ENCODE data around the gene IQCB1.

IQCB1 gene, protein sequence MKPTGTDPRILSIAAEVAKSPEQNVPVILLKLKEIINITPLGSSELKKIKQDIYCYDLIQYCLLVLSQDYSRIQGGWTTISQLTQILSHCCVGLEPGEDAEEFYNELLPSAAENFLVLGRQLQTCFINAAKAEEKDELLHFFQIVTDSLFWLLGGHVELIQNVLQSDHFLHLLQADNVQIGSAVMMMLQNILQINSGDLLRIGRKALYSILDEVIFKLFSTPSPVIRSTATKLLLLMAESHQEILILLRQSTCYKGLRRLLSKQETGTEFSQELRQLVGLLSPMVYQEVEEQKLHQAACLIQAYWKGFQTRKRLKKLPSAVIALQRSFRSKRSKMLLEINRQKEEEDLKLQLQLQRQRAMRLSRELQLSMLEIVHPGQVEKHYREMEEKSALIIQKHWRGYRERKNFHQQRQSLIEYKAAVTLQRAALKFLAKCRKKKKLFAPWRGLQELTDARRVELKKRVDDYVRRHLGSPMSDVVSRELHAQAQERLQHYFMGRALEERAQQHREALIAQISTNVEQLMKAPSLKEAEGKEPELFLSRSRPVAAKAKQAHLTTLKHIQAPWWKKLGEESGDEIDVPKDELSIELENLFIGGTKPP

GRCh38 chr3:121834671-121835464 lies at the start of gene IQCB1, which contains the start of gene EAF2:
Gene IQCB1 (minus strand): TSS chr3:121835060. CDS start chr3:121828960, 6,100 bp downstream.
Gene EAF2 (plus strand): TSS chr3:121835209. CDS start chr3:121835286, 77 bp downstream.
- H4K20me1 ChIP-seq (ENCODE audit: insufficient read depth, low read length): peaks cover under 1% of the 10 kb centered on the region; the same call in 1 of the 2 replicates
- TF ChIP-seq EZH2 (IDR thresholded peaks at IDR 0.05; ENCODE audit: borderline replicate concordance, low read depth, low read length, severe bottlenecking): no peak
- TF ChIP-seq, protein P1, sequence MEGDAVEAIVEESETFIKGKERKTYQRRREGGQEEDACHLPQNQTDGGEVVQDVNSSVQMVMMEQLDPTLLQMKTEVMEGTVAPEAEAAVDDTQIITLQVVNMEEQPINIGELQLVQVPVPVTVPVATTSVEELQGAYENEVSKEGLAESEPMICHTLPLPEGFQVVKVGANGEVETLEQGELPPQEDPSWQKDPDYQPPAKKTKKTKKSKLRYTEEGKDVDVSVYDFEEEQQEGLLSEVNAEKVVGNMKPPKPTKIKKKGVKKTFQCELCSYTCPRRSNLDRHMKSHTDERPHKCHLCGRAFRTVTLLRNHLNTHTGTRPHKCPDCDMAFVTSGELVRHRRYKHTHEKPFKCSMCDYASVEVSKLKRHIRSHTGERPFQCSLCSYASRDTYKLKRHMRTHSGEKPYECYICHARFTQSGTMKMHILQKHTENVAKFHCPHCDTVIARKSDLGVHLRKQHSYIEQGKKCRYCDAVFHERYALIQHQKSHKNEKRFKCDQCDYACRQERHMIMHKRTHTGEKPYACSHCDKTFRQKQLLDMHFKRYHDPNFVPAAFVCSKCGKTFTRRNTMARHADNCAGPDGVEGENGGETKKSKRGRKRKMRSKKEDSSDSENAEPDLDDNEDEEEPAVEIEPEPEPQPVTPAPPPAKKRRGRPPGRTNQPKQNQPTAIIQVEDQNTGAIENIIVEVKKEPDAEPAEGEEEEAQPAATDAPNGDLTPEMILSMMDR (IDR thresholded peaks at IDR 0.05; ENCODE audit: borderline replicate concordance, extremely low read depth, low read length, poor library complexity, severe bottlenecking): peak; percentile 23
- peak within 1 kb of the TSS; percentile 89 for H3K27ac ChIP-seq (ENCODE audit: low read length)
- peak within 1 kb of the TSS; percentile 80 for H3K9ac ChIP-seq (ENCODE audit: low read depth, low read length)
- H3K27me3 ChIP-seq (ENCODE audit: insufficient read depth, low read length, poor library complexity): no peaks in the 10 kb centered on the region
- H2AFZ ChIP-seq (ENCODE audit: low read depth, low read length): peak within 1 kb of the TSS; percentile 91
- H3K4me2 ChIP-seq (ENCODE audit: insufficient read depth, low read length): peak within 1 kb of the TSS; percentile 86
- peaks cover 43% of the 10 kb centered on the region for H3K79me2 ChIP-seq (ENCODE audit: insufficient read depth, low read length)
- H3K4me1 ChIP-seq (ENCODE audit: insufficient read depth, low read length): peaks cover 35% of the 10 kb centered on the region
- DNase-seq: peak; percentile 96
- H3K9me3 ChIP-seq (ENCODE audit: insufficient read depth, low read length, severe bottlenecking): no peaks in the 10 kb centered on the region
- peaks cover 28% of the 10 kb centered on the region for H3K36me3 ChIP-seq (ENCODE audit: insufficient read depth, low read length)
- ATAC-seq (ENCODE audit: insufficient read depth, low read depth): peak; percentile 97
- H3K4me3 ChIP-seq (ENCODE audit: low read depth in 1 of 2, low read length in 2 of 2): peak within 1 kb of the TSS; percentile 69 to 85

DNA sequence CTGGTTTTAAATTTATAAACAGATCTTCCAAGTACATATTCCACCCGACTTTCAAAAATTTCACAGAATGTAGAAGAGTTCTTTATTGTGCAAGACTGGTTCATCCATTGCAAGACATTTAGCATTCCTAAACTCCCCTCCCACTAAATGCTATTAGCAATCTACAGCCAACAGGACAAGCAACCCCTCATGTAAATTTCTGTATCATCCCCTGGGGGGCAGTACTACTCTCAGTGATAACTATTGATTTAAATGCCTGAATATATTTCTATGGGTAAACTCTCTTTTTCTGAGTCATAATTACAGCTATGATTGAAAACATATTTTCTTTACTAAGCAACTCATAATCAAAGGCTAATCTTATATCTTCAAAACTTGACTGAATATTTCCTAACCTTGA lies 48.6 kb upstream of the IQCB1 start:
- Histone ChIP-seq H3K79me2 (ENCODE audit: insufficient read depth, low read length) (no peaks in the 10 kb centered on the region), H3K4me1 (ENCODE audit: insufficient read depth, low read length) (no peaks in the 10 kb centered on the region), H3K9me3 (ENCODE audit: insufficient read depth, low read length, severe bottlenecking) (no peaks in the 10 kb centered on the region), H3K4me2 (ENCODE audit: insufficient read depth, low read length) (no peak overlapping the region), H3K27me3 (ENCODE audit: insufficient read depth, low read length, poor library complexity) (no peaks in the 10 kb centered on the region), H3K4me3 (ENCODE audit: low read depth in 1 of 2, low read length in 2 of 2) (no peak overlapping the region), H4K20me1 (ENCODE audit: insufficient read depth, low read length) (no peaks in the 10 kb centered on the region), H2AFZ (ENCODE audit: low read depth, low read length) (no peak overlapping the region), H3K9ac (ENCODE audit: low read depth, low read length) (no peak overlapping the region), H3K27ac (ENCODE audit: low read length) (no peak overlapping the region), H3K36me3 (ENCODE audit: insufficient read depth, low read length) (no peaks in the 10 kb centered on the region)
- DNase-seq (no peak), ATAC-seq (ENCODE audit: insufficient read depth, low read depth) (no peak)
- no peak for TF ChIP-seq EZH2 (IDR thresholded peaks at IDR 0.05; ENCODE audit: borderline replicate concordance, low read depth, low read length, severe bottlenecking)
- TF ChIP-seq, protein P1 (IDR thresholded peaks at IDR 0.05; ENCODE audit: borderline replicate concordance, extremely low read depth, low read length, poor library complexity, severe bottlenecking): peak; percentile 49

- Histone ChIP-seq H3K27me3 (ENCODE audit: insufficient read depth, low read length, poor library complexity) (no peaks in the 10 kb centered on the region), H3K79me2 (ENCODE audit: insufficient read depth, low read length) (no peaks in the 10 kb centered on the region), H3K4me1 (ENCODE audit: insufficient read depth, low read length) (no peaks in the 10 kb centered on the region), H3K4me3 (ENCODE audit: low read depth in 1 of 2, low read length in 2 of 2) (no peak overlapping the region), H3K27ac (ENCODE audit: low read length) (no peak overlapping the region), H4K20me1 (ENCODE audit: insufficient read depth, low read length) (no peaks in the 10 kb centered on the region), H3K4me2 (ENCODE audit: insufficient read depth, low read length) (no peak overlapping the region), H3K9me3 (ENCODE audit: insufficient read depth, low read length, severe bottlenecking) (no peaks in the 10 kb centered on the region), H3K36me3 (ENCODE audit: insufficient read depth, low read length) (no peaks in the 10 kb centered on the region), H2AFZ (ENCODE audit: low read depth, low read length) (no peak overlapping the region), H3K9ac (ENCODE audit: low read depth, low read length) (no peak overlapping the region)
- DNase-seq (no peak), ATAC-seq (ENCODE audit: insufficient read depth, low read depth) (no peak)
- TF ChIP-seq, protein P1 (IDR thresholded peaks at IDR 0.05; ENCODE audit: borderline replicate concordance, extremely low read depth, low read length, poor library complexity, severe bottlenecking): no peak
- no peak for TF ChIP-seq EZH2 (IDR thresholded peaks at IDR 0.05; ENCODE audit: borderline replicate concordance, low read depth, low read length, severe bottlenecking)
These were observed 43.6 kb upstream of the IQCB1 start for GRCh38 chr3:121878411-121878810.

All from DND-41 (cell line).